GM12878 (cell line): ENCODE data around the gene SLC6A2. TPM values are rescaled to one million over a fixed set of nuclear protein-coding genes. Genes with fewer than 3 reads are reported as not detected.
A peak's percentile ranks its signal among the peaks of the same experiment; 100 is the strongest.
"Not testable (repeated sequence)": the region's sequence is repeated elsewhere in the genome, so short reads cannot be mapped to it uniquely, and the experiment has no call there.

Source experiments
- ATAC-seq: fragments of 200-7000 bp; cut with Tn5 transposase; 3 replicates; pipeline ENCODE4 v1.9.1; 2020; ENCODE audit warnings: mild to moderate bottlenecking, moderate library complexity
- BruUV-seq: library from RNA; stranded (reverse); fragments of 400-500 nt; replicated peaks from 2 replicates; lab custom pipeline; 2021; lab: Mats Ljungman, UMichigan
- CTCF ChIA-PET: fragments of 300-600 bp; sonication (Branson Sonifier 250); formaldehyde crosslinking; extraction: SDS; loops from one replicate; lab custom pipeline; 2021; ENCODE audit warnings: inconsistent platforms; lab: Yijun Ruan, JAX
- POLR2A ChIA-PET: fragments of 350-600 bp; formaldehyde crosslinking; extraction: SDS; loops from one replicate; lab custom pipeline; 2021; ENCODE audit warnings: inconsistent platforms; lab: Charles Lee
- RAD21 ChIA-PET: fragments of 300-600 bp; sonication (Branson Sonifier 250); formaldehyde crosslinking; loops from one replicate; lab custom pipeline; 2023; ENCODE audit warnings: antibody characterized with exemption; ENCODE audit not compliant: unreplicated experiment; lab: Charles Lee
- SMC1A ChIA-PET: fragments of 300-600 bp; sonication (Branson Sonifier 250); formaldehyde crosslinking; loops from one replicate; lab custom pipeline; 2023; ENCODE audit not compliant: unreplicated experiment, uncharacterized antibody; lab: Charles Lee
- DNase-seq: peaks from one replicate; pipeline ENCODE4 v3.0.0-alpha.2; 2011; ENCODE audit warnings: low read depth, low spot score
- FAIRE-seq: peaks from 3 replicates; lab custom pipeline; 2011; peaks lifted over from hg19 to GRCh38; lab: Jason Lieb, UNC
- H2AFZ ChIP-seq: 2 replicates; pipeline ENCODE4 v1.6.0; 2011; ENCODE audit warnings: low read depth, low read length, control low read depth; ENCODE audit not compliant: control insufficient read depth
- H3K27ac ChIP-seq: 2 replicates; pipeline ENCODE4 v1.5.1; 2011; ENCODE audit warnings: control low read depth; ENCODE audit not compliant: control insufficient read depth, insufficient read depth
- H3K27me3 ChIP-seq, 2 experiments: replicated peaks in 1 of 2; 2 replicates each; pipeline versions ENCODE4 v1.6.0 to v1.6.1; 2011; ENCODE audit warnings: low read length in 1 of 2; ENCODE audit not compliant: control insufficient read depth in 2 of 2, insufficient read depth in 2 of 2
- H3K36me3 ChIP-seq, 2 experiments: 2 replicates each; pipeline ENCODE4 v1.5.1; 2011; ENCODE audit warnings: low read length in 1 of 2; ENCODE audit not compliant: control insufficient read depth in 2 of 2, insufficient read depth in 2 of 2
- H3K4me1 ChIP-seq: 2 replicates; pipeline ENCODE4 v1.6.1; 2011; ENCODE audit warnings: mild to moderate bottlenecking, low read length, moderate library complexity, mixed read lengths; ENCODE audit not compliant: control insufficient read depth, insufficient read depth
- H3K4me2 ChIP-seq: 2 replicates; pipeline ENCODE4 v1.6.0; 2011; ENCODE audit warnings: control low read depth; ENCODE audit not compliant: control insufficient read depth, insufficient read depth
- H3K4me3 ChIP-seq: fragments of 200-600 bp; sonication (generic); 2 replicates; pipeline ENCODE4 v1.5.1; 2016
- H3K79me2 ChIP-seq: 2 replicates; pipeline ENCODE4 v1.6.0; 2011; ENCODE audit warnings: low read length; ENCODE audit not compliant: control insufficient read depth, insufficient read depth
- H3K9ac ChIP-seq: 2 replicates; pipeline ENCODE4 v1.8.0; 2011; ENCODE audit warnings: low read length, control low read depth, mixed read lengths; ENCODE audit not compliant: control insufficient read depth, insufficient read depth
- H3K9me3 ChIP-seq: replicated peaks from 3 replicates; pipeline ENCODE4 v1.5.1; 2011; ENCODE audit warnings: mild to moderate bottlenecking, low read length; ENCODE audit not compliant: control insufficient read depth, insufficient read depth
- H4K20me1 ChIP-seq: 2 replicates; pipeline ENCODE4 v1.6.0; 2011; ENCODE audit not compliant: control insufficient read depth, insufficient read depth
- WGBS: methylation state at CpG from one replicate; pipeline ENCODE4 v1.1.6; 2016; ENCODE audit warnings: low lambda C conversion rate; ENCODE audit not compliant: insufficient replicate concordance, insufficient coverage; ENCODE audit errors: missing lambda C conversion rate; 5-methylcytosine and 5-hydroxymethylcytosine counted together
- in situ Hi-C: fragments of 300-500 bp; cut with MboI; formaldehyde crosslinking; loops from 9 replicates; pipeline ENCODE4 v1.14.3; 2018; ENCODE audit warnings: mixed read lengths
- intact Hi-C: fragments of 100-400 bp; cut with micrococcal nuclease; formaldehyde crosslinking; loops from one replicate; pipeline ENCODE4 v1.14.2; 2022; ENCODE audit not compliant: unreplicated experiment
- polyA plus RNA-seq, 11 experiments: library from polyadenylated mRNA; depleted of rRNA in 4 of 11; unstranded in 6 of 11; stranded (reverse) in 5 of 11; fragments of >200 nt; fragmentation: Nextera tagmentation in 4 of 11; fragmentation: Illumina TruSeq in 1 of 11; extraction: Ambion mirVana in 4 of 11; extraction: Trizol in 1 of 11; gene quantifications; 1 replicate in 1 of 11; 2 replicates in 10 of 11; pipeline versions ENCODE4 v1.2.1 to v1.2.3, GENCODE V29; 2011 to 2016; ENCODE audit warnings: inconsistent platforms in 2 of 11, missing spikeins in 2 of 11, low read depth in 1 of 11
- total RNA-seq, 4 experiments: library from RNA; depleted of rRNA in 3 of 4; stranded (reverse); fragments of >200 nt in 3 of 4; fragmentation: Illumina TruSeq in 1 of 4; extraction: Trizol in 1 of 4; gene quantifications; 2 replicates each; pipeline versions ENCODE4 v1.2.1 to v1.2.3, GENCODE V29; 2013 to 2021

SLC6A2 gene
- total and polyA plus RNA-seq, 10 of the 15 experiments (the other 5 are each of a cell fraction or from before 2014, with no cell fraction given): not detected

- H3K4me1 ChIP-seq, POLR2A ChIA-PET, FAIRE-seq, ATAC-seq, BruUV-seq, in situ Hi-C loops, H3K27me3 ChIP-seq, H2AFZ ChIP-seq, RAD21 ChIA-PET, H3K4me3 ChIP-seq, H3K36me3 ChIP-seq, H3K9ac ChIP-seq, H3K4me2 ChIP-seq, CTCF ChIA-PET, intact Hi-C loops, H4K20me1 ChIP-seq, H3K9me3 ChIP-seq, H3K79me2 ChIP-seq: not testable (repeated sequence)
- DNase-seq: peak; percentile 4
- WGBS: 13% methylated on average over 4 of the region's 4 CpGs
- SMC1A ChIA-PET: interaction anchor here (0.7 kb wide), 1 partner anchor 467 kb away, joined by 4 read pairs; no protein-coding TSS in a partner anchor
- H3K27ac ChIP-seq: peak overlapping the region; percentile 33; the same call in 1 of the 2 replicates
These were observed 97.4 kb downstream of the SLC6A2 start for GRCh38 chr16:55753145-55753631.

Other genes starting within 250 kb of the SLC6A2 start
- gene MMP2, start 176.8 kb upstream of the SLC6A2 start, total RNA-seq (2014; rRNA removed): not detected in 2 replicates
- gene MMP2, start 176.8 kb upstream of the SLC6A2 start, total RNA-seq (2014; rRNA removed; fragmentation: Illumina TruSeq; extraction: Trizol): not detected in 2 replicates
- gene MMP2, start 176.8 kb upstream of the SLC6A2 start, total RNA-seq (2021): 0.35 and 0.80 TPM in 2 replicates
- gene MMP2, start 176.8 kb upstream of the SLC6A2 start, polyA plus RNA-seq (2011; rRNA removed): not detected in 2 replicates
- not detected in 2 replicates for gene MMP2, start 176.8 kb upstream of the SLC6A2 start, polyA plus RNA-seq (2014; fragmentation: Illumina TruSeq; extraction: Trizol)
- gene MMP2, start 176.8 kb upstream of the SLC6A2 start, polyA plus RNA-seq (2014; fragmentation: Nextera tagmentation; extraction: Ambion mirVana): not detected
- not detected in 2 replicates for gene MMP2, start 176.8 kb upstream of the SLC6A2 start, polyA plus RNA-seq (2014; rRNA removed)
- gene MMP2, start 176.8 kb upstream of the SLC6A2 start, polyA plus RNA-seq (2016; fragmentation: Nextera tagmentation; extraction: Ambion mirVana): under 1 TPM; 0.37 to 0.59 TPM
- gene LPCAT2, start 146.9 kb upstream of the SLC6A2 start, total RNA-seq (2014; rRNA removed): not detected in 2 replicates
- not detected in 2 replicates for gene LPCAT2, start 146.9 kb upstream of the SLC6A2 start, total RNA-seq (2014; rRNA removed; fragmentation: Illumina TruSeq; extraction: Trizol)
- not detected in 2 replicates for gene LPCAT2, start 146.9 kb upstream of the SLC6A2 start, total RNA-seq (2021)
- 0.01 TPM in 1 of 2 replicates, not detected in the other for gene LPCAT2, start 146.9 kb upstream of the SLC6A2 start, polyA plus RNA-seq (2011; rRNA removed)
- gene LPCAT2, start 146.9 kb upstream of the SLC6A2 start, polyA plus RNA-seq (2014; fragmentation: Illumina TruSeq; extraction: Trizol): not detected in 2 replicates
- not detected for gene LPCAT2, start 146.9 kb upstream of the SLC6A2 start, polyA plus RNA-seq (2014; fragmentation: Nextera tagmentation; extraction: Ambion mirVana)
- not detected in 2 replicates for gene LPCAT2, start 146.9 kb upstream of the SLC6A2 start, polyA plus RNA-seq (2014; rRNA removed)
- gene LPCAT2, start 146.9 kb upstream of the SLC6A2 start, polyA plus RNA-seq (2016; fragmentation: Nextera tagmentation; extraction: Ambion mirVana): not detected
- gene CAPNS2, start 89.3 kb upstream of the SLC6A2 start, total RNA-seq (2014; rRNA removed): not detected in 2 replicates
- gene CAPNS2, start 89.3 kb upstream of the SLC6A2 start, total RNA-seq (2014; rRNA removed; fragmentation: Illumina TruSeq; extraction: Trizol): not detected in 2 replicates
- not detected in 2 replicates for gene CAPNS2, start 89.3 kb upstream of the SLC6A2 start, total RNA-seq (2021)
- gene CAPNS2, start 89.3 kb upstream of the SLC6A2 start, polyA plus RNA-seq (2011; rRNA removed): not detected in 2 replicates
- gene CAPNS2, start 89.3 kb upstream of the SLC6A2 start, polyA plus RNA-seq (2014; fragmentation: Illumina TruSeq; extraction: Trizol): not detected in 2 replicates
- not detected for gene CAPNS2, start 89.3 kb upstream of the SLC6A2 start, polyA plus RNA-seq (2014; fragmentation: Nextera tagmentation; extraction: Ambion mirVana)
- gene CAPNS2, start 89.3 kb upstream of the SLC6A2 start, polyA plus RNA-seq (2014; rRNA removed): not detected in 2 replicates
- gene CAPNS2, start 89.3 kb upstream of the SLC6A2 start, polyA plus RNA-seq (2016; fragmentation: Nextera tagmentation; extraction: Ambion mirVana): not detected
- gene CES1, start 177.1 kb downstream of the SLC6A2 start, total RNA-seq (2014; rRNA removed): not detected in 2 replicates
- not detected in 2 replicates for gene CES1, start 177.1 kb downstream of the SLC6A2 start, total RNA-seq (2014; rRNA removed; fragmentation: Illumina TruSeq; extraction: Trizol)
- gene CES1, start 177.1 kb downstream of the SLC6A2 start, total RNA-seq (2021): 0.66 and 0.69 TPM in 2 replicates
- gene CES1, start 177.1 kb downstream of the SLC6A2 start, polyA plus RNA-seq (2011; rRNA removed): 0.08 TPM in 1 of 2 replicates, not detected in the other
- gene CES1, start 177.1 kb downstream of the SLC6A2 start, polyA plus RNA-seq (2014; fragmentation: Illumina TruSeq; extraction: Trizol): not detected in 2 replicates
- under 1 TPM in 1 of 2 experiments, not detected in 1; 0.26 TPM for gene CES1, start 177.1 kb downstream of the SLC6A2 start, polyA plus RNA-seq (2014; fragmentation: Nextera tagmentation; extraction: Ambion mirVana)
- gene CES1, start 177.1 kb downstream of the SLC6A2 start, polyA plus RNA-seq (2014; rRNA removed): 0.28 TPM in 1 of 2 replicates, not detected in the other
- gene CES1, start 177.1 kb downstream of the SLC6A2 start, polyA plus RNA-seq (2016; fragmentation: Nextera tagmentation; extraction: Ambion mirVana): under 1 TPM in 1 of 2 experiments, not detected in 1; 0.28 TPM
- gene CES5A, start 219.4 kb downstream of the SLC6A2 start, total RNA-seq (2014; rRNA removed): not detected in 2 replicates
- gene CES5A, start 219.4 kb downstream of the SLC6A2 start, total RNA-seq (2014; rRNA removed; fragmentation: Illumina TruSeq; extraction: Trizol): not detected in 2 replicates
- not detected in 2 replicates for gene CES5A, start 219.4 kb downstream of the SLC6A2 start, total RNA-seq (2021)
- gene CES5A, start 219.4 kb downstream of the SLC6A2 start, polyA plus RNA-seq (2011; rRNA removed): 0.19 and 0.37 TPM in 2 replicates
- gene CES5A, start 219.4 kb downstream of the SLC6A2 start, polyA plus RNA-seq (2014; fragmentation: Illumina TruSeq; extraction: Trizol): not detected in 2 replicates
- not detected for gene CES5A, start 219.4 kb downstream of the SLC6A2 start, polyA plus RNA-seq (2014; fragmentation: Nextera tagmentation; extraction: Ambion mirVana)
- not detected in 2 replicates for gene CES5A, start 219.4 kb downstream of the SLC6A2 start, polyA plus RNA-seq (2014; rRNA removed)
- not detected for gene CES5A, start 219.4 kb downstream of the SLC6A2 start, polyA plus RNA-seq (2016; fragmentation: Nextera tagmentation; extraction: Ambion mirVana)